ENCODE results near the gene PSME1. TPM values are rescaled to one million over a fixed set of nuclear protein-coding genes. Genes with fewer than 3 reads are reported as not detected.

PSME1 gene
- total RNA-seq, 4 donors from 2014 or later, result 81.3 to 125 (median 114) TPM

DNA sequence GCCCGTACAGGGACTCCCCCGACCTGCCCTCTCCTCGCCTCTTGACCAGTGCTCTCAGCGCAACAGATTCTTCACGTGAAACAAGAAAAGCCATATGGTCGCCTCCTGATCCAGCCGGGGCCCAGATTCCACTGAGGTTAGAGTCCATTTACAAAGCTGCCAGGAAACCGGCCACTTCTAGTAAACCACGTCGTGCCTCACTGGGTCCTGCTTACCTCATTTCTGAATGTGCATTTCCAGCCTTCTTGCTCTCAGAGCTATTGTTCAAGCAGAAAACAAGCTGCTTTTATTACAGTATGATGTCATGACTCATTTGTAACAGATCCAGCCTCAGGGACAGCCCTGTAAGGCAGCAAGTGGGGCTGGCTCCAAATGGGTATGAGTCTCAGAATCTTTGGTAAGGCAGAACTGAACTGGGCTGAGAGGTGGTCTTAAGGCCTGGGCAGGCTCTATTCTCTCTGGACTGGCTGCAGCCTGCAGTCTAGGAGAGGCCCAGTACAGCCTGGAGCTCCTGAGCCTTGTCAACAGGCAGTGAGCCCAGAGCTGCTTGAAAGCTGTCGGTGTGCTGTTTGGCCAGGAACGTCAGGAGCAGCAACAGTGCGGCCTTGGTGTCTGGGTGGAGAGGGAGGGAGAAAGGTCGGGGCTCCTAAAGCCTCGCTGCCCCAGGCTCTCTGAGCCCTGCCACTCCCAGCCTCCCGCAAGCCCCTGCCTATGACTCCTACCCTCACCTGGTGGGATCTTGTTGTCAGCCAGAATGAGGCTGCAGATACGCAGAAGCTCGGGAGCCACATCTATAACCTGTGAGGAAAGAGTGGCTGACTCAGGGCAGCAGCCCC lies 44.2 kb downstream of the PSME1 start:
- intact Hi-C loops (cut with DNase I; ENCODE audit: low total_unique reads), result no loop called here
- DNase-seq (ENCODE audit: low spot score in 2 of 2), result no peak
- no peak overlapping the region for H3K4me3 ChIP-seq (ENCODE audit: low read depth, poor library complexity, severe bottlenecking)
- 58 to 63% methylated on average over 16 to 18 of the region's 18 CpGs for WGBS, 2 donors
- no peak for TF ChIP-seq POLR2A (IDR thresholded peaks at IDR 0.05)
- TF ChIP-seq, protein P1, sequence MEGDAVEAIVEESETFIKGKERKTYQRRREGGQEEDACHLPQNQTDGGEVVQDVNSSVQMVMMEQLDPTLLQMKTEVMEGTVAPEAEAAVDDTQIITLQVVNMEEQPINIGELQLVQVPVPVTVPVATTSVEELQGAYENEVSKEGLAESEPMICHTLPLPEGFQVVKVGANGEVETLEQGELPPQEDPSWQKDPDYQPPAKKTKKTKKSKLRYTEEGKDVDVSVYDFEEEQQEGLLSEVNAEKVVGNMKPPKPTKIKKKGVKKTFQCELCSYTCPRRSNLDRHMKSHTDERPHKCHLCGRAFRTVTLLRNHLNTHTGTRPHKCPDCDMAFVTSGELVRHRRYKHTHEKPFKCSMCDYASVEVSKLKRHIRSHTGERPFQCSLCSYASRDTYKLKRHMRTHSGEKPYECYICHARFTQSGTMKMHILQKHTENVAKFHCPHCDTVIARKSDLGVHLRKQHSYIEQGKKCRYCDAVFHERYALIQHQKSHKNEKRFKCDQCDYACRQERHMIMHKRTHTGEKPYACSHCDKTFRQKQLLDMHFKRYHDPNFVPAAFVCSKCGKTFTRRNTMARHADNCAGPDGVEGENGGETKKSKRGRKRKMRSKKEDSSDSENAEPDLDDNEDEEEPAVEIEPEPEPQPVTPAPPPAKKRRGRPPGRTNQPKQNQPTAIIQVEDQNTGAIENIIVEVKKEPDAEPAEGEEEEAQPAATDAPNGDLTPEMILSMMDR (IDR thresholded peaks at IDR 0.05), result no peak

DNA sequence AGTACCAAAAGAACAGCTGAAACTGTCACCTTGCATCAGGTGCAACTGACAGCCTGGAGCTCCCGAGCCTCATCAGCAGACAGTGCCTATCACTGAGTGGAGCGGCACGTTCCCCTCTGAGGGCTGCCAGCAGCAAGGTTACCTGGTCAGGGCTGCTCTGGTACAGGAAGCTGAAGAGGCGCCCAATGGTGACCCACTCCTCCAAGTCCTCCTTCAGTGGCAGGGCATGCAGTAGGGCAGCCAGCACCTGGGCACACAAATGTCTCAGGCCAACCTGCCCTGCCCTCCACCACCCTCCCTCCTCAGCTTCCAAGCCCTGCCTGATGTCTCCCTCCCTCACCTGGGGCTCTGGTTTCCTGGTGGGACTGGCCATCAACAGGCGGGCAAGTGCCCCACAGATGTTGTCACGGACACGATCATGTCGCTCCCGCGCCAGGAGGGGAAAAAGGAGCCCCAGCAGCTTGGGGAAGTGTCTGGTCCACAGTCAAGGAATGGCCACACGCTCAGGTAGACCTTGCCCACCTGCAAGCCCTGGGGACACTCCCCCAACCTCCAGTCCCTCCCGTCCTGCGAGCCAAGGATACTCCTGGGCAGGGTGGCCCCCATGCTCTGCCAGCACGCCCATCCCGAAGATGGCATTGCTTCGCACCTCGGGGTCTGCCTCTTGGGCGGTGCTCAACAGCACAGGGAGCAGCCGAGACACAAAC lies 45.5 kb downstream of the PSME1 start:
- no peak for DNase-seq (ENCODE audit: low spot score in 2 of 2)
- no peak overlapping the region for H3K4me3 ChIP-seq (ENCODE audit: low read depth, poor library complexity, severe bottlenecking)
- TF ChIP-seq POLR2A (IDR thresholded peaks at IDR 0.05), result no peak
- TF ChIP-seq, protein P1 (IDR thresholded peaks at IDR 0.05), result no peak
- intact Hi-C loops (cut with DNase I; ENCODE audit: low total_unique reads), result no loop called here
- 88 to 91% methylated on average over 17 to 19 of the region's 19 CpGs for WGBS, 2 donors

DNA sequence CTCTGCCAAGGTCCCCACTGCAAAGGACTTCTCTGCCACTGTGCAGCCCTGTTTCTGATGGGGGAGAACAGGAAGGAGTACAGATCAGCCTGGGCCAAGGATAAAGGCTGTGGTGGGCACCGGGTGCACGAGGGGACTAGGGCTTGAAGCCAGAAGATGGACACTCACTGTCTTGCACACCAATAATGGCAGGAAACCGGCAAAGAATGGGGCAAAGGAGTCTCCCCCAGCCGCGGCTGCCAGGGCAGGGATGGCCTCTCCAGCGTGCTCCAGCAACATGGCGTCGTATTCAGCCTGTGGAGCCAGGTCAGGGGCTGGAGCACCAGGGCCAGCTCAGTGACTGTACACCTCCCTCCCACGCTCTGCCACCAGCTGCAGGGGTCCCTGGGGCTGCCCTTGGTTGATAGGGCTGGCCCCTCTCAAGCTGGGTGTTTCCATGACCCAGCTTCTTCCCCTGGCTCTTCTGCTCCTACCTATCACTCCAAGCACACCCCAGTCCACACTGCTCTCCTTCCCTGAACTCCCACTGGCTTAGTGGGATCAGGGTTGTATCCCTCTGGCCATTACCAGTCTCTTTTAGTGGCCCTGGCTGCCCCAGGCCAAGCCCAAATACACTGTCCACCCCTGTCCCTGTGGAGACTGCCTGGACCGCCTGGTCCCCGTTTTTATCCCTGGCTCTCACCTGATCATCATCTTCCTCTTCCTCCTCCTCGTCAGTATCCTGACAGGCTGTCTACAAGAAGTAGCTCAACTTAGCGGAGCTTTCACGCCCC lies 46.3 kb downstream of the PSME1 start:
- intact Hi-C loops (cut with DNase I; ENCODE audit: low total_unique reads), result no loop called here
- DNase-seq (ENCODE audit: low spot score in 2 of 2), result no peak
- 84 to 89% methylated on average over 12 to 14 of the region's 14 CpGs for WGBS, 2 donors
- TF ChIP-seq, protein P1 (IDR thresholded peaks at IDR 0.05), result no peak
- no peak for TF ChIP-seq POLR2A (IDR thresholded peaks at IDR 0.05)
- H3K4me3 ChIP-seq (ENCODE audit: low read depth, poor library complexity, severe bottlenecking), result no peak overlapping the region

DNA sequence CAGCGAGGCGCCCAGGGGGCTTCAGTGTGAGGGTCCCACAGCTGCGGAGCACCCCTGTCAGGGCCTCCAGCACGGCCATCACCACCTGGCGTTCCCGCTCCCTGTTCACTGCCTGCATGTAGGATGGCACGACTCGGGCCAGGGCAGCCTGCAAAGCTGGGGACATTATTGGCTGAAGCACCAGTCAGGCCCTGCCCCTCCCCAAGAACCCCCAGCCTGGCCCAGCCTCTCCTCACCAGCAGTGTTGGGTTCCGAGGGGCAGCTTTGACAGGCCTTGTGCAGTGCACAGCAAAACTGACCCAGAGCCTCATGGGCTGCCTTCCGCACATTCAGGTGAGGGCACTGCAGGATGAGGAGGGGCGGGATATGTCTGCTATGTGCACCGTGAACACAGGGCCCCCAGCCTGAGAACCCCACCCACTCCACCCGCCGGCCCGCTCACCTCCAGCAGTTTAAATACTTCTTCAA lies 47.1 kb downstream of the PSME1 start:
- TF ChIP-seq, protein P1 (IDR thresholded peaks at IDR 0.05), result no peak
- no peak for TF ChIP-seq POLR2A (IDR thresholded peaks at IDR 0.05)
- no peak overlapping the region for H3K4me3 ChIP-seq (ENCODE audit: low read depth, poor library complexity, severe bottlenecking)
- intact Hi-C loops (cut with DNase I; ENCODE audit: low total_unique reads), result no loop called here
- 89 to 97% methylated on average over 11 to 15 of the region's 15 CpGs for WGBS, 2 donors
- DNase-seq (ENCODE audit: low spot score in 2 of 2), result no peak

DNA sequence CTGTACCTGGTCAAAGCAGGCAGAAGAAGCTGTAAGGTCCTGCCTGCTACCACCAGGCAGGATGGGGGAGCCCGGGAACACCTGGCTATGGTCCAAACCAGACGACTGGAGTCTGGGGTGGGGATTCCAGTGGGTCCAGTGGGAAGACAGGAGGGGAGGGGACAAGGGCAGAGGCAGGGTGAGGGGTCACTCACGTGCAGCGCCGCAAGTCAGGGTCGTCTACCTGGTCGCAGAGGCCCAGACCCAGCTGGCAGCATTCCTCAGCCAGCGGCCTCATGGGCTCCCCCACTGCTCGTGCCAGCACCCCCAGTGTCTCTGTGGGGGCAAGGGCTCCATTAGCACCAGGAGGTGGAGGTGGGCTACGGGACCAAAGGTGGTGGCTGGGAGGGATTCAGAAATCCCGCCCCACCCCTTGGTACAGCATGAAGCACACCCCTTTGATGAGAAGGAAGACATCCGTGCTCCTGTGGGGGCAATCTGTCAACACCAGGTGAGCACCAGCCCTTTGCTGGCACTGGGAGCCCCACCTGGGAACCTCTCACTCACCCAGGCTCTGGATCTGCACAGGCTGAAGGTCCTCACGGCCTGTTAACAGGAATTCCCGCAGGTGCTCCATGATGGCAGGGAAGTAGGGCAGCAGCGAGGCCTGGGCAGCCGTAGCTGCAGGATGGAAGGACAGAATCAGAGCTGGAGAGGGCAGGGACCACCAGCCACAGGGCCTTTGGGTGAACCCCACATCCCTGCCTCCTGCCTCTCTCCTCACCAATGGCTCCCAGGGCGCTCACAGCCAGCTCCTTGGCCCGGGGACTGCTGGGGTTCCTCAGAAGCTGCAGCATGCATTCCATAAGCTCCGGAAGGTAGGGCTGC lies 48.3 kb downstream of the PSME1 start:
- no peak for DNase-seq (ENCODE audit: low spot score in 2 of 2)
- H3K4me3 ChIP-seq (ENCODE audit: low read depth, poor library complexity, severe bottlenecking), result no peak overlapping the region
- intact Hi-C loops (cut with DNase I; ENCODE audit: low total_unique reads), result no loop called here
- WGBS, 2 donors, result 86 to 87% methylated on average over 15 to 19 of the region's 19 CpGs
- TF ChIP-seq, protein P1 (IDR thresholded peaks at IDR 0.05), result no peak
- TF ChIP-seq POLR2A (IDR thresholded peaks at IDR 0.05), result no peak
